22Rv1 (cell line): ENCODE results near the gene PIAS2.

Experiments
- H3K27ac ChIP-seq: fragments of 450-650 bp; 2 replicates; pipeline ENCODE4 v1.5.1; 2017
- CTCF ChIP-seq: fragments of 450-650 bp; IDR thresholded peaks from 2 replicates; pipeline ENCODE4 v1.5.1; 2017; ENCODE audit warnings: mild to moderate bottlenecking
- ZFX ChIP-seq: fragments of 450-650 bp; IDR thresholded peaks from 2 replicates; pipeline ENCODE4 v1.6.1; 2017; ENCODE audit warnings: antibody characterized with exemption, borderline replicate concordance

PIAS2 gene

GRCh38 chr18:46772357-46772756 is 144.9 kb downstream of the PIAS2 start:
- no peak for TF ChIP-seq CTCF
- no peak for TF ChIP-seq ZFX
- no peak overlapping the region for H3K27ac ChIP-seq

- no peak overlapping the region for H3K27ac ChIP-seq
- no peak for TF ChIP-seq ZFX
- TF ChIP-seq CTCF: no peak
Measured at GRCh38 chr18:46771141-46771540, 146.2 kb downstream of the PIAS2 start.

DNA sequence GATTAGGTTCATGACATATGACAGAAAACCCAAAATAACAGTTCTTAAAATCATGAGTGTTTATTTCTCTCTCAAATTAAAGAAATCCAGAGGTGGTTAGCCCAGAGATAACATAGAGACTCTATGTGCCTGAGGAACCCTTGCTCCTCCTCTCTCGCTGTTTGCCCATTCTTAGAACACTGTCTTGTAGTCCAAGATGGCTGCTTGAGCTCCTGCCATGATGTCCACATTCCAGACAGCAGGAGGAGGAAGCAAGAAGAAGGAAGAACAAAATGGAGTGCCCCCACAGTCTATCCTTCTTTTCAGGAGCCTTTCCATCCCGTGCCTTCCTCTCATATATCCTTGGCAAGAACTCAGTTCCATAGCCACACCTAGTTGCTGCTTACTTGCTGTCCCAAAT is 146.6 kb downstream of the PIAS2 start:
- TF ChIP-seq CTCF (no peak), ZFX (no peak)
- H3K27ac ChIP-seq: no peak overlapping the region

DNA sequence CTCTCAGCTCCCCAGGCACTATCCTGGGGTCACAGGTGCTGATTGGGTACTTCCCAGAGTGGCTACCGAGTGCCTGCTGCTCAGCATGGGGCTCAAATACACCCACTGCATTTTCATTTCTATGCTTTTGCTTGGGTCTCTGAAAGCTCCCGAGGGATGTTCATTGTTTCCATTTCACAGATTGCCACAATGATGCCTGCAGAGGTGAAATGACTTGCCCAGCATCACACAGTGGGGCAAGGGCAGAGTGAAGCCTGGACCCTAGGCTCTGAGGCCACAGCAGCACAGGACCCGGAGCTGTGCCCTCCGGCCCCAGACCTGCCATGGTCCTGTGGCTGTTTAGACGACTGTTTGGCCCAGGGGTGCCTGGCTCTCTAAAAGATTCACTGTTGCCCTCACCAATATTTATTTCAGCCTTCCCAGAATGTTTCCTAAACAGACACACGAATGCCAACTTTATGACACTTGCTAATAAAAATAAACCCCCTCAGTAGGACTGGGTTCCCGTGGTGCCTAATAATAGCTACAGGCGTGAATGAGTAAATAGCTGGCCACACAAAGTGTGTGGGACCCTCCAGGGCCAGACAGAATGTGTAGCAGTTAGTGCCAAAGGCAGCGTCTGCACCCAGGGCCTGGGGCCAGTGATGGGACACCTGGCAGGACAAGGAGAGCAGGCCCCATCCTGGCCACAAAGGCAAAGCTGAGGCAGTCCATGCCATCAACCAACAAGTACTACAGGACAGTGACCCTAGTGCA is 149.0 kb downstream of the PIAS2 start:
- TF ChIP-seq CTCF (no peak), ZFX (no peak)

GRCh38 chr18:46767217-46767616 is 150.1 kb downstream of the PIAS2 start:
- TF ChIP-seq ZFX (no peak), CTCF (no peak)
- no peak overlapping the region for H3K27ac ChIP-seq

More for the DNA sequence above, 149.0 kb downstream of the PIAS2 start:
- H3K27ac ChIP-seq: no peak overlapping the region

DNA sequence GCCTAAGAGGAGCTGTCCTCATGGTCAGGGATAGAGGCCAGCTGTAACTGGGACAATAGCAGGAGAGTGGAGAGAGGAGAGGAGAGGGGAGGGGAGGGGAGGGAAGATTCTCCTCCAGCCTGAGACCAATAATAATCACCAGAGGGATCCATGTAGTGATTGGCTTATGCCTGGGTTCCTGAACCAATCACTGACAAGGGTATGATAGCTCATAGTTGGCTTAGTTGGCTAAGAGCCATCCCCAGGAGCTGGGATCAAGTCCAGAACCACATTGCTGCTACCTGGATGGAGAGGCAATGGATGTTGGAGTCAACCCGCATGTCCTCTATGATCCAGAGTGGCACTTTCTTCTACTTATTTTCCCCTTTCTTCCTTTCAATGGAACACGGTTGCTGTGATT is 152.7 kb downstream of the PIAS2 start:
- TF ChIP-seq ZFX (no peak), CTCF (no peak)
- H3K27ac ChIP-seq: no peak overlapping the region

DNA sequence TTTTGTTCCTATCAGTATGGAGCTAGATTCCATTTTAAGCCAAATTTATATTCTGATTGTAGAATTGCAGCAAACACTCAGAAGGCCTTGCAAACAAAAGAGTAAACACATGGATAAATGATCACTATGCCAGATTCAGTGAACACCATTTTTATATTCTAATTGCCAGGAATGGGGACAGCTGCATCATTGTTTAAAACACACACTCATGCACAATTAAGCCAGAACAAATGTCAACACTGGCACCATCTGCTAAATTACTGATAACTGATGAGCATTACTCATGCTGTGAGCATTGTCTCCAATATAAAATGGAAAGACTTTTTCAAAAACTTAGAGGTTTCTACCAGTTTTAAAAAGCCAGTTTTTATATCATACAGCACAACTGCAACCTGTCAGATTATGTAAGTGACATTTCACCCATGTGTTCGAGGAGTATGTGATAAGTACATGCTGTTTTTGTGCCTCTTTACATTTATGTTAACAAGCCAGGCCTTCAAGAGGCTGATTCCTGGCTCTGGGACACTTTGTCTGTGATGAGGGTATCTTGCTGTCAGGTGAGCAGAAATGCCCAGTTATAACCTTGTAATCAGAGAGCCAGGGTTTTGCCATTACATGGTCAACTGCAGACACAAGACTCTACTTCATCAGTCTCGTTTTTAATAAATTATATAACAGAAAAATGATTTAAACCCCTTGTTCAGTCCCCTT is 156.1 kb downstream of the PIAS2 start:
- H3K27ac ChIP-seq: no peak overlapping the region
- TF ChIP-seq ZFX (no peak), CTCF (no peak)
